Lung (tissue), 12 donors: ENCODE data around the gene LPAR1. TPM values are rescaled to one million over a fixed set of nuclear protein-coding genes. Genes with fewer than 3 reads are reported as not detected.

Experiments
- ATAC-seq: fragments of 200-7000 bp; cut with Tn5 transposase; one replicate; pipeline ENCODE4 v1.9.1; 2020; ENCODE audit warnings: moderate number of reproducible peaks; ENCODE audit not compliant: insufficient read depth, low FRiP score
- DNase-seq, 3 donors: peaks; one replicate each; pipeline ENCODE4 v3.0.0-alpha.2; 2013 to 2017
- H3K27ac ChIP-seq, 2 donors: one replicate each; pipeline ENCODE4 v1.5.1; 2013; ENCODE audit warnings: mild to moderate bottlenecking in 2 of 2, moderate library complexity in 2 of 2, control low read depth in 1 of 2, inconsistent platforms in 1 of 2, low read depth in 1 of 2, low read length in 1 of 2
- H3K27me3 ChIP-seq, 3 donors: one replicate each; pipeline ENCODE4 v1.5.1; 2013; ENCODE audit warnings: low read length in 2 of 3; ENCODE audit not compliant: control insufficient read depth in 3 of 3, insufficient read depth in 3 of 3
- H3K36me3 ChIP-seq, 4 donors: one replicate each; pipeline ENCODE4 v1.5.1; 2013; ENCODE audit warnings: low read length in 4 of 4, mild to moderate bottlenecking in 1 of 4, moderate library complexity in 1 of 4; ENCODE audit not compliant: control insufficient read depth in 4 of 4, insufficient read depth in 4 of 4
- H3K4me1 ChIP-seq, 5 donors: one replicate each; pipeline ENCODE4 v1.5.1; 2013; ENCODE audit warnings: low read length in 5 of 5, mild to moderate bottlenecking in 2 of 5, moderate library complexity in 1 of 5; ENCODE audit not compliant: control insufficient read depth in 5 of 5, insufficient read depth in 5 of 5
- H3K4me3 ChIP-seq: one replicate; pipeline ENCODE4 v1.5.1; 2013; ENCODE audit warnings: mild to moderate bottlenecking, control low read depth, moderate library complexity
- H3K9ac ChIP-seq, 2 donors: one replicate each; pipeline ENCODE4 v1.5.1; 2013; ENCODE audit warnings: low read length in 2 of 2, control low read depth in 1 of 2; ENCODE audit not compliant: insufficient read depth in 1 of 2
- H3K9me3 ChIP-seq, 4 donors: one replicate each; pipeline ENCODE4 v1.5.1; 2013; ENCODE audit warnings: low read length in 3 of 4, mild to moderate bottlenecking in 1 of 4, moderate library complexity in 1 of 4; ENCODE audit not compliant: control insufficient read depth in 4 of 4, insufficient read depth in 3 of 4
- WGBS, 2 donors: extraction: QIAGEN DNeasy Blood & Tissue Kit; methylation state at CpG; one replicate each; pipeline ENCODE4 v1.1.7; 2013; 5-methylcytosine and 5-hydroxymethylcytosine counted together
- polyA plus RNA-seq, 2 donors: library from polyadenylated mRNA; stranded (reverse); fragments of 200-250 nt; gene quantifications; one replicate each; pipeline ENCODE4 v1.2.1, GENCODE V29; 2013
- total RNA-seq, 2 donors: library from RNA; depleted of rRNA in 1 of 2; stranded (reverse); fragments of >200 nt in 1 of 2; gene quantifications; one replicate each; pipeline ENCODE4 v1.2.1, GENCODE V29; 2014 to 2021
- TF ChIP-seq, protein P1 (sequence below): IDR thresholded peaks from 2 replicates; pipeline ENCODE4 v1.5.1; 2012; ENCODE audit warnings: mild to moderate bottlenecking; ENCODE audit errors: control extremely low read depth, extremely low read depth
- donor health status: control.
- donor health status: control.
- donor health status: Bipolar disorder and iron deficiency.
- donor health status: healthy.
- donor health status: DM: yes; HTN: yes; CAD: no.

The LPAR1 gene
- total and polyA plus RNA-seq, 4 donors: 5.2 to 47.6 (median 23.3) TPM

GRCh38 chr9:110856772-110857171 is 181.5 kb downstream of the LPAR1 start:
- ATAC-seq (no peak), DNase-seq (no peak)
- no peaks in the 10 kb centered on the region for H3K27me3 ChIP-seq
- peaks cover 0 to 4% (median 0%) of the 10 kb centered on the region in 5 donors for H3K4me1 ChIP-seq
- no peak overlapping the region for H3K4me3 ChIP-seq
- peaks cover 0 to 13% (median 3%) of the 10 kb centered on the region in 4 donors for H3K9me3 ChIP-seq
- no peak overlapping the region for H3K9ac ChIP-seq
- no peaks in the 10 kb centered on the region for H3K36me3 ChIP-seq
- no peak overlapping the region for H3K27ac ChIP-seq
- 70 to 81% methylated on average over 3 of the region's 3 CpGs for WGBS, 2 donors
- TF ChIP-seq, protein P1, sequence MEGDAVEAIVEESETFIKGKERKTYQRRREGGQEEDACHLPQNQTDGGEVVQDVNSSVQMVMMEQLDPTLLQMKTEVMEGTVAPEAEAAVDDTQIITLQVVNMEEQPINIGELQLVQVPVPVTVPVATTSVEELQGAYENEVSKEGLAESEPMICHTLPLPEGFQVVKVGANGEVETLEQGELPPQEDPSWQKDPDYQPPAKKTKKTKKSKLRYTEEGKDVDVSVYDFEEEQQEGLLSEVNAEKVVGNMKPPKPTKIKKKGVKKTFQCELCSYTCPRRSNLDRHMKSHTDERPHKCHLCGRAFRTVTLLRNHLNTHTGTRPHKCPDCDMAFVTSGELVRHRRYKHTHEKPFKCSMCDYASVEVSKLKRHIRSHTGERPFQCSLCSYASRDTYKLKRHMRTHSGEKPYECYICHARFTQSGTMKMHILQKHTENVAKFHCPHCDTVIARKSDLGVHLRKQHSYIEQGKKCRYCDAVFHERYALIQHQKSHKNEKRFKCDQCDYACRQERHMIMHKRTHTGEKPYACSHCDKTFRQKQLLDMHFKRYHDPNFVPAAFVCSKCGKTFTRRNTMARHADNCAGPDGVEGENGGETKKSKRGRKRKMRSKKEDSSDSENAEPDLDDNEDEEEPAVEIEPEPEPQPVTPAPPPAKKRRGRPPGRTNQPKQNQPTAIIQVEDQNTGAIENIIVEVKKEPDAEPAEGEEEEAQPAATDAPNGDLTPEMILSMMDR: no peak

DNA sequence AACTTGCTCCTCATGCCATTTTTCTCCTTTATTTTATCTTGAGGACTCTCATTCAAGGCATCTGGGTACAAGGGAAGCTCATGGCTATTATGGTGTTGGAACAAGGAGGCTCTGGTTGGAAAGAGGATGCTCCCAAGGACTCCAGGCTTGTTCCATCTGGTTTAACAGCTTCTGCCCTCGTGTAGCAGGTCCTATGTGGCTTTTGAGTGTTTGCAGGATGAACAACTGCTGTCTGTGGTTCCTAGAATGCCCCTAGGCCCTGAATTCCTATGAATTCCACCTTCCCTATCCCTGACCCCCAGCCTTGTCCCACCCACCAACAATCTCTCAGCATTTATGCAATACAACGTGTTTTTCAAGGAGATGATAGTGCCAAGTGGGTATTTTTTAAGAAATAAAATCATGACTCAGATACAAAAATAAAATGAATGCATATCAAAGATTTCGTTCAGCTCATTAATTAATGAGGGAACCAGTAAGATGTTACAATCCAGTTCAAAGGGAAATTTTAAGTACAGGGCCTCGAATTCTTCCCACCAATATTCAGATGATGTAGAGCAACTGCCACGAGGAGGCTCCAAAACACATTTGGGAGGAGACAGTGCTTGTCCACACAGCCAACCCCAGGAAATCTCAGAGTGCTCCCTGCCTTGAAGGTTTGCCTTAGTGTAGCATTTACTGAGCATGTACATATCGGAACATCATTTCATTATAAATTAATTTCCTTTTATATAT is 187.7 kb downstream of the LPAR1 start:
- no peaks in the 10 kb centered on the region for H3K36me3 ChIP-seq
- no peak overlapping the region for H3K27ac ChIP-seq
- peaks cover 0 to 12% (median 0%) of the 10 kb centered on the region in 5 donors for H3K4me1 ChIP-seq
- 75 to 82% methylated on average over 6 of the region's 6 CpGs for WGBS, 2 donors
- DNase-seq (no peak), ATAC-seq (no peak)
- no peak overlapping the region for H3K9ac ChIP-seq
- TF ChIP-seq, protein P1: no peak
- H3K4me3 ChIP-seq: no peak overlapping the region
- no peaks in the 10 kb centered on the region for H3K27me3 ChIP-seq
- H3K9me3 ChIP-seq: peaks cover 0 to 10% (median 0%) of the 10 kb centered on the region in 4 donors

DNA sequence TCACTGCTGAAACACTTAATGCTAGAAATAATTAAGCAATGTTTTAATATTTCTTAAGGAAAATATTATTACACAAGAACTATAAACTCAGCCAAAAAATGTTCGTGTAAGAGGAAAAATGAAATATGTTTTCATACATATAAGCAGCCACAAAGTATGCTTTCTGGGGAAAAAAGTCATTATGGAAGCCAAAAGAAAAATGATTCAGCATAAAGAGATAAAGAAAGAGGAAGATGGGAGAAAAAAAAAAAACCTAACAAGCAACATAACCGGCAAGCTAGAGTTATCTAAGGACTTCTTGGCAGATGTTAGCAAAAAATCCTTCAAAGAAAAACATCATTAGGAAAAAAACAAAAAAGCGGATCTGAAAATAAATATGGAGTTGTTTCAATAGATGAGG is 190.6 kb downstream of the LPAR1 start:
- 20 to 25% methylated on average over 3 of the region's 3 CpGs for WGBS, 2 donors
- Histone ChIP-seq H3K9me3 (no peaks in the 10 kb centered on the region), H3K4me1 (peaks cover 0 to 12% (median 0%) of the 10 kb centered on the region in 5 donors), H3K27me3 (no peaks in the 10 kb centered on the region), H3K36me3 (no peaks in the 10 kb centered on the region), H3K9ac (no peak overlapping the region), H3K4me3 (no peak overlapping the region), H3K27ac (no peak overlapping the region)
- no peak for ATAC-seq
- peak in 2 of 3 donors; percentile 78 to 86 for DNase-seq
- TF ChIP-seq, protein P1: no peak
